ENCODE data around the gene PUS3.
A peak's percentile ranks its signal among the peaks of the same experiment; 100 is the strongest.

Gene PUS3, protein sequence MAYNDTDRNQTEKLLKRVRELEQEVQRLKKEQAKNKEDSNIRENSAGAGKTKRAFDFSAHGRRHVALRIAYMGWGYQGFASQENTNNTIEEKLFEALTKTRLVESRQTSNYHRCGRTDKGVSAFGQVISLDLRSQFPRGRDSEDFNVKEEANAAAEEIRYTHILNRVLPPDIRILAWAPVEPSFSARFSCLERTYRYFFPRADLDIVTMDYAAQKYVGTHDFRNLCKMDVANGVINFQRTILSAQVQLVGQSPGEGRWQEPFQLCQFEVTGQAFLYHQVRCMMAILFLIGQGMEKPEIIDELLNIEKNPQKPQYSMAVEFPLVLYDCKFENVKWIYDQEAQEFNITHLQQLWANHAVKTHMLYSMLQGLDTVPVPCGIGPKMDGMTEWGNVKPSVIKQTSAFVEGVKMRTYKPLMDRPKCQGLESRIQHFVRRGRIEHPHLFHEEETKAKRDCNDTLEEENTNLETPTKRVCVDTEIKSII

DNA sequence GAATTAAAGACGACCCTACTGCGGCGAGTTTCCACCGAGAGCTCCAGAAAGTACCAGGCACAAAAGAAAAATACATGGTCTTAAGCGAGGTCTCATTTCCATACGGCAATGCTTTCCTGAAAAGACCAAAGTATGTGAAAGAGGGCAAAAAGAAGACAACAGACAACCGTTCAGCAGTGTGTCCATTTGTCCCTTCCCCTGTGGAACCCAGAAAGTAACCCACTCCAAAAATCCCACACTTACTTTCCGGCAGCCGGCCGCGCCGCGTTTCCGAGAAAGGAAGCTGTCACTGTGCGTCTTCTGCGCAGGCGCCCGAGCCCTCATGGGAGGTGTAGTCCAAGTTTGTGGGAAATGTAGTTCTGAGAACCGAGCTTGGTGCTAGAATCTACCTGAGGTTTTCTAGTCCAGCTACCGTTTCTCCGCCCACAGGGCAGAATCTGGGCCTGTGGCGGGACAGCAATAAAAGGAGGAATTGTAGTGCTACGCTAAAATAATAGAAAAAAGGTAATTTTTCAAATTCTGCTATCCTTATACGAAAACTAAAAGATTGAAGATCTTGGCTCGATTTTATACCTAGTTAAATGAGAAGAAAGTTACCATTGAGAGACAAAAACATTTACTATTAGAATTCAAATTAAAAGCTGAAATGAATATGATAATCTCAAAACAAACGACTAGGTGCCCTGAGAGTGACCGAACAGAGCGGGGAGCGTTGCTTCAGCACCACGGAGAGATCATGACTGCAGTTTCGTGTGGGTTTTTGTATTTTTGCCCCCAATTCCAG is at the start of gene PUS3:
Gene PUS3 (minus strand): TSS at position 280 of the 784 bp plus-strand sequence. CDS start 6,922 bp downstream, outside the sequence.
- DNase-seq: peak; percentile 69

DNA sequence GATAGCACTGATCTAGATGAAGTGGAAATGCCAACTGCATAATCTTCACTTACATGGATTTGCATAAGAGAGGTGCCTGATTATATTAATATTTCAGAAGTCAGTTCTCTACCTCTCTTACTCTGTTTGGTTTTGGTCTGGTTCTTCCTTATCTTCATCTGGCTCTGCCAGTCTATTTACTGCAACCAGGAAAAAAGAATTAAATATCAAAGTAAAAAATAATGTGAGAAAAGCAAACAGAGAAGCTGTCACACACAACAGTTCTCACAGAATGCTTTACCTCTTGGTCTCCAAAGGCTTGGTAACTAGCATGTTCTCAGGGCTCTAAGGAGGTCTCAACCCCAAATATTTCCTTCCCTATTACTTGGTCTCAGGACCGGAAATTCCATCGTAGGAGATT is 49.6 kb upstream of the PUS3 start:
- DNase-seq: no peak

DNA sequence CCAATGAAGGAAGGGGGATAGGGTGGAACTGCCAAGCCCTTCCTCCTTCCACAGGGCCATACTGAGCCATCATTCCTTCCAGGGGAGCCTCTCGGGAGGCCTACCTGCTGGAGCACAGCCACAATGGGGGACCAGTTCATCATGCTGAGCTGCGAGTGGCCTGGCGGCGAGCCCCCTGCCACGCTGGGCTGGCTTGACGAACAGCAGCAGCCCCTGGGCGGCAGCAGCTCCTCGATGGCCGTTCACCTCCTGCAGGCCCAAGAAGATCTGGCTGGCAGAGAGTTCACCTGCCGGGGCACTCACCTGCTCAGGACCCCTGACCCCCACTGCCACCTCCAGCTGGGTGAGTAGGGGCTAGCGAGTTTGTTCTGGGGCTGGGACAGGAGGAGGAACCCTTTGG is 48.7 kb upstream of the PUS3 start:
- DNase-seq: no peak

DNA sequence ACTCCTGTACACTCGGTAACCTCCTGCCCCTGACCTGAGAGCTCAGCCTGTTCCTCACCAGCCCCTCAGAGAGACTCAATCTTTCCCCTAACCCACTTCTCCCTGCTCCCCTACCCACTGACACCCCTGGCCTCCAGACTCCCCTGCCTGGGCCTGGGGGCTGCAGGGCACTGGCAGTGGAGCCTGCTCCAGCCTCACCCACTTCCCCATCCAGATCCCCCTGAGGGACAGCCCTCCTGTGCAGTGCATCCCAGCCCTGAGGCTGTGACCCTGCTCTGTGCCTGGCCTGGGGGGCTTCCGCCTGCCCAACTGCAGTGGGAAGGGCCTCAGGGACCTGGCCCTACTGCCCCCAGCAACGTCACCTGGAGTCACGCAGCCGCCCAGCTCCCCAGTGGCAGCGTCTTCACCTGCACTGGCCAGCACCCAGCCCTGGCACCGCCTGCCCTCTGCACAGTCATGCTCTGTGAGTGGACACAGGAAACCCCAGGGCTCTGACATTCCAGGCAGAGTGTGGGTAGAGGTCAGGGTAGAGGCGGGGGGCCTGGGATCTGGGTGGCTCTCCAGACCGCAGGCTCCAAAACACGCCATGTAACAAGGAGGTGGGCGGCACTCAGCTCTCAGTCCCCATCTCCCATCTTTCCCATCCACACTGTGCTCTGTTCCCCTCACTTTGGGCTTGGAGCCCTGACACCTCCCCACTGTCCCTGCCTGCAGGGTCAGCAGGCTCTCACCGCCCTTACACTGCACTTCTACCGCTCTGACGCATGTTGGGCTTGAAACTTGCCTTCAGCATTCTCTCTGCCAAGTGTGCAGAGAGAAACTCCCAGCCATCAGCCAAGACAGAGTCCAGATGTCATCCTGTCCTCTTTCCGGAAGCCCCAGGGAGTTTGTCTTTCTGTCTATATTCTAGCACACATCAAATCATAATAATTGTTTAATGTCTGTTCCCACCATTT is 48.0 kb upstream of the PUS3 start:
- no peak for DNase-seq

DNA sequence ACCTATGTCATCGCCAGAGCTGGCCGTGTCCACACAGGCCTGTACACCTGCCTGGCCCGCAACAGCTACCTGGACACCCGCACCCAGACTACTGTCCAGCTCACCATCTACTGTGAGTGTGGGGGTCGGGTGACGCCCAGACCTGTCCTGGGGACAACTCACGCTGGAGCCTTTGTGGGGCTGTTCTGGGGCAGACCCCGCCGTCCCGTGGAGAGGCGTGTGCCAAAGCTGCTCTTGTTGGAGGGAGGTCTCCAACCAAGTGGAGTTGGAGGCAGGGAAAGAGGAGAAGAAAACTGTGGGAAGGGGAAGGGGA is 47.1 kb upstream of the PUS3 start:
- DNase-seq: no peak

DNA sequence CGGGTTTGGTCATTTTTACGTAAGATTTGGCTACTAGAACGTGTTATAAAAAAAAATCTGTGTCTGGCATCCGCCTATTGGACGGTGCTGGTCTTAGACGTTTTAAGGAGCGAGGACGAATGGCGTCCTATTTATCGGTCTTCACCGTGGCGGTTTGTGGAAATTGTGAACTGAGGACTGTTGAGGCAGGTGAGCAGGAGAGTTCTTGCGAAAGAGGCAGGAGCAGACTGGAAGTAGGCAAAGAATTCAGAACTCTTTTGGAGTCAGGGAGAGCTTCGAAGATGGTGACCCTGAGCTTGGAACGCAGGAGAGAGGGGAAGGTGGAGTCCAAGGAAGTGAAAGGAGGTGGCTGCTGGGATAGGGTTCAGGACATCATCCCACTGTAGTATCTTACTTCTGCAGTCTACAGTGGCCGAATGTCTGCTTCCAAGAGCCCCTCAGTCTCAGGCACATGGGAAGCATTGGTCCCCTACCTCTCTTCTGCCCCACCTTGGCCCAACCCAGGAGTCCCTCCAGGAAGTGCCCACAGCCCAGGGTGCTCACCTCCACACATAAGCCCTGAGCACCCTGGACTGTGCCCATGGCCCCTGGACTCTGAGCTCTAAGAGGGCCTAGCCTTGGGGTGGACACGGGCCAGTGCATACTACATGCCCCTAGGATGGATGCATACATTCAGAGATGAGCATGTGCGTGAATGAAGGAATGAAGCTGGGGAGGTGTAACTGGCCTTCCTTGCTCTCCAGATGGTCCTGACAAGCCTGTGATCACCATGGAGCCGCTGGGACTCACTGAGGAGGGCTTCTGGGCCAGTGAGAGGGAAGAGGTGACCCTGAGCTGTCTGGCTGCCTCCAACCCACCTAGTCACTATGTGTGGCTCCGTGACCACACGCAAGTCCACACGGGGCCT is 46.5 kb upstream of the PUS3 start:
- DNase-seq: no peak

DNA sequence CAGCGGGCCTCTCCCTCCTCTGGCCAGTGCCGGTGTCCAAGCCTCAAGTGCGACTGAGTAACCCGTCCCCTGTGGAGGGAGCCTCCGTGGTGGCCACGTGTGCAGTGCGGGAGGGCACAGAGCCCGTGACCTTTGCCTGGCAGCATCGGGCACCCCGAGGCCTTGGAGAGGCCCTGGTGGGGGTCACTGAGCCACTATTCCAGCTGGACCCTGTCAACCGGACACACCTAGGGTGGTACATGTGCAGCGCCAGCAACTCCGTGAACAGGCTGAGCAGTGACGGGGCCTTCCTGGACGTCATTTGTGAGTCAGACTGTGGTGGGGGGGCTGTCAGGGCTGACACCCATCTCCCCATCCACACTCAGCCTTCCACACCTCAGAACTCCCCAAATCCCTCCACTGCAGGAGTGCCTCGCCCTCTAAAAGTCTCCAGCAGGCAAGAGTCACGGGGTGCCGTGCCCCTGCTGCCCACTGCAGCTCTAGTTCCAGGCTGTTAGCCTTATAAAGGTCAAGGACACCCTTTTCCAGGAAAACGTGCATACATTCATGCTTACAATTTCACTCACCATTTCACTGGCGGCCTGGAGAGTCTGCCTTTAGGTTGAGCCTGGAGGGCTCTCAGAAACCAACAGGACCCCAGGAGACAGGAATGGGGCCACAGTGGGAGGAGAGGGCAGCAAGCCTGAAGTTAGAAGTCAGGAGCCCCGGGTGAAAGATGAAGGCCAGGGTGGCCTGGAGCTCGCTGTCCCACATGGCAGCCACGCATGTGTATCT is 45.5 kb upstream of the PUS3 start:
- no peak for DNase-seq

DNA sequence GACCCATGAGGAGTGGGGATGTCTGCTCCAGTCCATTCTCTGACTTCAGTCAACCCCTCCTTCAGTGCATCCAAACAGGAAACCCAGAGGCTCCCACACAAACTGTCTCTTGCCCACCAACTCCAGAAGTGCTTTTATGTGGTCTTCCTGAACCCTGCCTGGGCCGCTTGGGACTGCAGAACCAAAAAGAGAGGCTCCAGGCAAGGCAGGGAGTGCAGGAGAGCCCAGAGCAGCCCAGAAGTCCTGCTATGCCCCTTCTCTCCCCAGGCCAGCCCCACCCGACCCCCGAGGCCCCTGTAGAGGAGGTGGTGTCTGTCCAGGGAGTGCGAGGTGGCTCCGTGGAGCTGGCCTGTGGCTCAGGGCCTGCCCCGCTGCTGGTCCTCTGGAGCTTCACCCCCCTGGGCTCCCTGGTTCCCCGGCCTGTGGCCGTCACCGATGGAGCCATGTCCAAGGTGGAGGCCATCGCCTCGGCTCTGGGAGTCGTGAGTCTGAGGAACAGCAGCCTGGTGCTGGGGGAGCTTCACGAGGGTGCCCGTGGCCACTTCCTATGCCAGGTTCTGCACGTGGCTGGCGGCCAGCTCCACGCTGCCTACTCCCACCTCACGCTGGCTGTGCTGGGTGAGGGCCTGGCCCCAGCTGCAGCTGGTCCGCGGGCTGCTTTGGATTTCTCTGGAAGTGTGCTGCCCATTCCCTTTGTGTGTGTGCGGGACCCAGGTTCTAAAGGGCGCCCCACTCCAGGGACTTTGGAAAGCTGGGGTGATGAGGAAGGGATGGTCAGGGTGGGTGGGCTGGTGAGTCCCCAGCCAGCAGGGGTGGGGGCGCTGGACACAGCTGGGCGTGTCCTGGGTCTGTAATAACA is 44.6 kb upstream of the PUS3 start:
- no peak for DNase-seq

DNA sequence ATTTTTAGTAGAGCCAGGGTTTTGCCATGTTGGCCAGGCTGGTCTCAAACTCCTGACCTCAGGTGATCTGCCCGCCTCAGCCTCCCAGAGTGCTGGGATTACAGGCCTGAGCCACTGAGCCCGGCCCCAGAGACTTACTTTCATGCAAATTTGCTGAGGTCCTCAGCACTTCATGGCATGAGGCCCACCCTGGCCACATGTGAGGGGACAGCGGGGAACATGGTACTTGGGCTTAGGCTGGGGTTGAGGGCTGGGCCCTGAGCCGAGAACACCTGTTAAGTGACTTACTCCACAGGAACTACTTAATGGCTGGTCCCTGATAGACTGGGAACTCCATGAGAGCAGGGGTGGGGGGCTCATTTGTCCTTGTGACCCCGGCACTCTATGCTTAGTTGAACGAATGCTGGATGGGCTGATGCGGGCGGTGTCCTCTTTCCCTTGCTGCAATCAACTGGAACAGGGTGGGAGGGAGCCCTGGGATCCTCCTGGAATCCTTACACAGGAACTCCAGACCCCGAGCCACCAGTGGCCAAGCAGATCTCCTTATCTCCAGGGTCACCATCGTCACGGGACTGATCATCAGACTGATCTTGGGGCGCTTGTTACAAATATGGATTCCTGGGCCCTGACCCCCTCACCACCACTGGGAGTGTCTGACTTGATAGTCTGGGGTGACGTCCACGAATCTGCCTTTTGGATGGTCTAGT is 43.9 kb upstream of the PUS3 start:
- no peak for DNase-seq

DNA sequence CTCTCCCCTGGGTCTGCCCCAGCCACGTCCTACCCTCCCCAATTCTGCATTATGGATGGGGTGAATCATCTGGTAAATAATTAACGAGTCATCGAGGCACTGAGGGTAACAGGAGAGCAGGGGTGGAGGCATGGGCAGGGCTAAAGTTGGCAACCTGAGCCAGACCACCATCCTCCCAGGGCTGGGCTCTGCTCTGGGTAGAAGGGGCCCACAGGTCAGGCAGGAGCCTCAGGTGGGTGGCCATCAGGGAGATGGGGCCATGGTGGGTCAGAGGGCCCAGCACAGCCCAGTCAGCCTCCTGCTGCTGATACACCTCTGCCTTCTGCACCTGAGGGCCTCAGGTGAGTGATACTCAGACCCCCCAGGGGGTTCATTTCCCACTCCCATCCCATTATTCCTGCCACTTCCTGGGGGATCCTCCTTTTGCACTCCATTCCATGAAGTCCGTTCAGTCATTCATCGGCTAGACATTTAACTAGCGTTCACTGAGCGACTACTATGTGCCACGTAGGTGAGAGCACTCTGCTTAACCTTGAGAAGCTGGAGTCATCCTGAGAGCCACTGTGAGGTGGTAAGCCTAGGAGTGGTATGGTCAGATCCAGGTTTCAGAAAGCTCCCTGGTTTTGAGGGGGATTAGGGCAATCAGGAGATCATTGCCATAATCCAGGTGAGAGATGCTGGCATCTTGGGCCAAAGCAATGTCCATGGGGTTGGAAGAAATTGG is 43.0 kb upstream of the PUS3 start, which contains the start of gene VSIG10L2:
Gene VSIG10L2 (plus strand): TSS at position 248 of the 724 bp plus-strand sequence. CDS start 12 bp downstream, at position 260.
- DNase-seq: no peak

DNA sequence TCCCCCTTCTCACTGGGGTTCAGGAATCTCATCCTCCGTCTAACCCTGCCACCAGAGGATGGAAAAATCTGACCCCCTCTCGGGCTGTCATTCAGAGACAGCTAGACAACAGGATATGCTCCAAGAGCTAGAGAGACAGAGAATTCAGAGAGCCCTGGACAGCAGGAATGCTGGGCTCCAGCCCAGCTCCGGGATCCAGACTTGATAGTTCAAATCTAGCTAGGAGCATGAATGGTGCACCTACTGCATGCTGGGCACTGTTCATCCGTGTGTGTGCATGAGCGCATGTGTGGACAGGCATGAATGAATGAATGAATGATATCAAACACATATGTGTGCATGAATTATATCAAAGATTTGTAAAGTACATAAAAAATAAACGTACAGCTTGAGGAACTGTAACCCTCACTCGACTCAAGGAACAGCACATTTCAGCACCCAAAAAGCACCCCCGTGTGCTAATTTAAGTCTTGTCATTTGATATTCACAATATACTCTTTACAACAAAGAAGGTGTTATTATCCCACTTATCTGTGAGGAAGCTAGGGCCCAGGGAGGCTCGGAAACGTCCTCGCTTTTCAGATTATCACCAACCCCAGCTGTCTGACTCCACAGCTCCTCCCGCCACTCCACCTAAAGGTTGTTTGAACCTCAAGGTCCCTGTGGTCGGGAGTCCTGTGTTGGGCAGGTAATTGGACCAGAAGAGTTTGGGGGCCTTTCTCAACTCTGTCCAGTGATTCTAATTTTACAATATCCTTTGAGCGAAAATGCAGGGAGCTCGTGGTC is 42.2 kb upstream of the PUS3 start:
- DNase-seq: no peak

DNA sequence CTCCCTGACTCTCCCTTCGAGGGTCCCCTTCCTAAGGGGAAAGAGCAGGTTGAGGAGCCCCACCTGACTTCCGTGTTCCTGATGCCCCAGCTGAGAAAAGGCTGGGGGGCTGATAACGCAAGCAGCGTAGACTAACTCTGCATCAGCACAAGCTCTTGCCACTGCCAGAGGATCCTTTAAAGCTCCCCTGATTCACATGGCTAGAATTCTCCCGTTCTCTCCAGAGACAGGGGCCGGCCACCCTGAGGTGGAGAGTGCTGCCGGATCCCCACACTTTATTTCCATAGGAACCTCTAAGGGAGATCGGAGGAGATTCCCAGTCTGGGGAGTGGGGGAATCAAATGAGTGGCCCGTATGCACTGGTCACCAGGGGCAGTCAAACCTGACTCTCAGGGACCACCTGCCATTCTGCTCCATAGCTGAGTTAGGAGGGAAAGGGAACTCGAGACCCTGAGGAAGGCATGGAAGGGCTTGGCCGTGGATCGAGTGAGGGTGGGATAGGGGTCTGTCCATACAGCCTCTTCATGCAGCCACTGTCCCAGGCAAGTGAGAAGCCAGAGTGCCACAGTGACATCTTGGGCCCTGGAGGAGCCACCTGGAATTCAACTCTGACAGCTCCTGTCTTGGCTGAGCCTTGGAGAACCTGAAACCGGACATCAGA is 41.5 kb upstream of the PUS3 start:
- DNase-seq: no peak

DNA sequence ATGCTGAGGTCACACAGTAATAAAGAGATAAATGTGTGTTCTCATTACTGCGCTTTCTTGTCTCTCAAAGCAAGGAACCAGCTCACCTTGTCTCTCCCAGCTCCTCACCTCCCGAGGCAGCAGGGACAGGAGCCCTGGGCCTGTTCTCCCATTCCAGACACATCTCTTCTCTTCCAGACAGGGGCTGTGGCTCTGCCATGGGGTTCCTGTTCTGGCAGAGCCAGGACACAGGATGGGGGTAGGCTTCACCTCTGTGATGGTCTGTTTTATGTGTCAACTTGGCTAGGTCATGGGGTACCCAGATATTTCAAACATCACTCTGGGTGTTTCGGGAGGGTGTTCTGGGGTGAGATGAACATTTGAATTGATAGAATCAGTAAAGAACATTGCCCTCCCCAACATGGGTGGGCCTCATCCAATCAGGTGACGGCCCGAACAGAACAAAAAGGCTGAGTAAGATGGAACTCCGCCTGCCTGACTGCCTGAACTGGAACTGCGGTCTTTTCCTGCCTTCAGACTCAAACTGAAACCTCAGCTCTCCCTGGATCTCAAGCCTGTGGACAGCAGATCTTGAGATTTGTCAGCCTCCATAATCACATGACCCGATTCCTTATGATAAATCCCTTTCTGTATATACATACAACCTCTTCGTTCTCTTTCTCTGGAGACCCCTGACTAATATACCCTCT is 40.8 kb upstream of the PUS3 start:
- no peak for DNase-seq

DNA sequence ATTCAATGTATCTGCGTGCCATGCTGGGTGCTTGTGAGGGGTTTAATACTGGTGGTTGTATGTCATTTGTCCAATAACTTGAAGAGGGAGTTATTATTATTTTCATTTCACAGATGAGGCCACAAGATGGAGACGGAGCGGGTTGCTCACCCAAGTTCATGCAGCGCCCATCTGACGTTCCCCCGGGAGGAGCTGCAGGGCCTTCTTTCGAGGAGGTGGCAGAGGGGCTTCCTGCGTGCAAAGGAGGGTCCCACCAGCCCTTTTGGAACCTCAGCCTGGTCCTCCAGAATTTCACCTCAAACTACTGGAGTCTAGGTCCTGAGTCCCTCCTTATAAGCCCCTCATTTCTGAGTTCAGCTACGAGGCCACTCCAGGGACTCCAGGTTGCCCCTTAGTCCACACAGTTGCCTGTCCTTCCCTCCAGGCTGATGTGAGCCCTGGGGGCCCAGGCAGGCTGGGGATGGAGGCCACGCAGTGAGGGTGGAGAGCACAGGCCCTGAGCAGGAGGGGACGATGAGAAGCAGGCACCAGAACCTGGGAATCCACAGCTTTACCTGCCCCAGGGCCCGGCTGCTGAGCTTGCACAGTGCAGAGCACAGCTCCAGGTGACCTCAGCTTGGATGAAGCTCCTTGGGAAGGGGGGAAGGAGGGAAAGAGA is 39.9 kb upstream of the PUS3 start:
- DNase-seq: no peak

DNA sequence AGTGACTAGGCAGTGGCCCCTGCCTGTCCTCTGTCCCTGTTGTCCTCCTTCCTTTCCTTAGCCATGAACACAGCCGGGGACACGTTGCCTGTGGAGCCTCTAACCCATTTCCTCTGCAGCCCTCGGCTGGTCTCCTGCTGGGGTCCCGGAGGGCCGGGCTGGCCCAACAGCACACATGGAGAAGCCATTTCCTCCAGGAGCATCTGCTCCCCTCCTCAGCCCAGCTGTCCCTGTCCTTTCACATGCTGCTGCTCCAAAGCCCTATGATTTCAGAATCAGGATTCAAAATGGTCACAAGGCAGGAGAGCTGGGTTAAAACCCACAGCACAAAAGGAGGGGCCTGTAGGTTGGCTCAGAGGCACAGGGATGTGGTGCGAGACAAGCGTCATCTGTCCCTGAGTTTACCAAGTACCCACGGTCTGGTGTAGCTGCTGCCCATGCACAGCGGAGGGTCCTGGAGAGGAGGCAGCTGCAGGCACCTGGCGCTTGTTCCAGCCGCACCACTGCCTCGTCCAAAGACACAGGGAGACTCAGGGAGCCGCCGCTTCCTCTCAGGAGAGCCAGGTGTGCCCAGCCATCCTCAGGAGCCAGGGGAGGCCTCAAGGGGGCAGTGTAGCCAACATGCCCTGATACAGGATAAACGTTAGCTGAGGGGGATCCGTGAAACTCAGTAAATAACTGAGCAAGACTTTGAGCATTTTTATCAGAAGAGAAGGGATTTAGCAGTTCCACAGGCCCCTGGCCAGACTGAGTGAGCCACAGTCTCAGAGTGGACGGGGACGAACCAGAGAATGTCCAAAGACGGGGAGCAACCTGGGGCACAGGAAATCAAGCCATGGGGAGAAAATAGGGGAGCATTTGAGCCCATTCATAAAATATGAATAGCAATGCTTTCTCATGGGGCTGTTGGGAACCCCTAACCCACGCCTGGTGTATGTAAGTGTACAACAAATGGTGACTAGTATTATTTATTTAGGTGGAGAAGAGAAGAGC is 38.9 kb upstream of the PUS3 start:
- DNase-seq: peak; percentile 47
